ENCODE data around the gene IGSF9. TPM values are rescaled to one million over a fixed set of nuclear protein-coding genes. Genes with fewer than 3 reads are reported as not detected.

IGSF9 gene
- total RNA-seq, 1 donor, result under 0.01 TPM

DNA sequence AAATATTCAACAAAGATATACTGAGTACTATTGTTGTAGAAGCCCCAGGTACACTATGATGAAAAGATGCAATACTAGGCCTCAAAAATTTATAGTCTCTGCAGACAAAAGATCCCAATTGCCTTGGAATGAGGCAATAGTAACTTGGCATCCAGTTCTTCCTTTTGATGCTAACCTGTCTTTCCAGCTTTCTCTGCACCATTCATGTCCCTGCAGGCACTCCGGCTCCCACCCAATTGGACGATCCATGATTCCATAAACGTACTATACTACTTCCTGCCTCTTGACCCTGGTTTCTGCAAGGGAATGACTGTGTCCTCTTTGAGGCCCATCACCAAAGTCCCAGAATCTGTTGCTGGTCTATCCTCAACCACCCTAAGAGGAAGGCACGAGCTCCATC is 12.1 kb downstream of the IGSF9 start:
- Histone ChIP-seq H3K9me3 (ENCODE audit: low read depth, low read length) (no peaks in the 10 kb centered on the region), H3K27ac (ENCODE audit: low read depth, low read length) (no peak overlapping the region)

DNA sequence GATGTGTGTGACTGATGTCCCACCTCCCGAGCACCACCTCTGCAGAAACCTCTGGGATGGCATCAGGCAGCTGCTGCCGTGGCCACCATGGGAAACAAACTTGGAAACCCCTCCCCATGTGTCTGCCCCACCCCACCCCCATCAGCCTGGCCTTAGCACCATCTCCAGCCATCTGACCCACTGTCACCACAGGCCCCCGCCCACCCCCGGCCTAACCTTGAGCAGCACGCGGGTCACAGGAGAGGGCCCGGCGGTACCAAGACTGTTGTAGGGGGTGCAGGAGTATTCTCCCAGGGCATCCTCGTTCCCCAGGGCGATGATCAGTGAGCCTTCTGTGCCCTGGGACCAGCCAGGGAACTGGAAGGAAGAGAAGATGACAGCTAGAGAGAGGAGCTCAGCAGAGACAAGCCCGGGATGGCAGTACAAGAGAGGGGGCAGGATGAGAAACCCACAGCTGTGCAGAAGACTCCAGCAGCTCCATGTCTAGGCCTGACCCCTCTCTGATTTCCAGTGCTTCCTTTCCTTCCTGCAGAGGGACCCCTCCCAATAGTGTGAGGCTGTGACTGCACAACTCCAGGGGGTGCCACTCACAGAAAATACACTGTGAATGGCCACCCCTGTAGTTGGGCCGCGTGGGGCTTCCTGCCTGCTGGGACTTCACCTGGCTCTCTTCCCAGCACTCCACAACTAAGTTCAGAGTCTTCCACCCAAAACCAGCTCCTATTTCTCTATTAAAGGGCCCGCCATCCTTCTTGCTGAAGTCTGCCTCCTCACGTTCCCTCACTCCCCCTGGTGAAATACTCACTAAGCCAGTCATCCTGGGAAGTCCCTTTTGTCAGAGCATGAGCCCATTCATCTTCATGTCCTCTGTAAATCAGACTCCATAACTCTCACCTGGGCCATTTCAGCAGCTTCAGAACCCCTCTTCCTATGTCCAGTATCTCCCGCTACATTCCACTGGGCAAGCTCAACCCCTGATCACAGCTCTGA is 12.8 kb downstream of the IGSF9 start:
- peak; percentile 88 for DNase-seq (ENCODE audit: insufficient read length, low spot score, missing footprints)
- no peaks in the 10 kb centered on the region for H3K79me2 ChIP-seq (ENCODE audit: insufficient read depth, low read length)
- no peaks in the 10 kb centered on the region for H4K20me1 ChIP-seq (ENCODE audit: insufficient read depth, low read length)
- no peak overlapping the region for H3K4me2 ChIP-seq (ENCODE audit: insufficient read depth, low read length)
- H3K4me3 ChIP-seq (ENCODE audit: insufficient read depth, low read length), result no peak overlapping the region
- H3K4me1 ChIP-seq (ENCODE audit: insufficient read depth, low read length), result no peaks in the 10 kb centered on the region
- H3K36me3 ChIP-seq (ENCODE audit: insufficient read depth, low read length), result no peaks in the 10 kb centered on the region
- no peak overlapping the region for H2AFZ ChIP-seq (ENCODE audit: low read length)
- no peaks in the 10 kb centered on the region for H3K9me3 ChIP-seq (ENCODE audit: low read depth, low read length)
- H3K27me3 ChIP-seq (ENCODE audit: insufficient read depth, low read length), result peaks cover 2% of the 10 kb centered on the region
- TF ChIP-seq, protein P1, sequence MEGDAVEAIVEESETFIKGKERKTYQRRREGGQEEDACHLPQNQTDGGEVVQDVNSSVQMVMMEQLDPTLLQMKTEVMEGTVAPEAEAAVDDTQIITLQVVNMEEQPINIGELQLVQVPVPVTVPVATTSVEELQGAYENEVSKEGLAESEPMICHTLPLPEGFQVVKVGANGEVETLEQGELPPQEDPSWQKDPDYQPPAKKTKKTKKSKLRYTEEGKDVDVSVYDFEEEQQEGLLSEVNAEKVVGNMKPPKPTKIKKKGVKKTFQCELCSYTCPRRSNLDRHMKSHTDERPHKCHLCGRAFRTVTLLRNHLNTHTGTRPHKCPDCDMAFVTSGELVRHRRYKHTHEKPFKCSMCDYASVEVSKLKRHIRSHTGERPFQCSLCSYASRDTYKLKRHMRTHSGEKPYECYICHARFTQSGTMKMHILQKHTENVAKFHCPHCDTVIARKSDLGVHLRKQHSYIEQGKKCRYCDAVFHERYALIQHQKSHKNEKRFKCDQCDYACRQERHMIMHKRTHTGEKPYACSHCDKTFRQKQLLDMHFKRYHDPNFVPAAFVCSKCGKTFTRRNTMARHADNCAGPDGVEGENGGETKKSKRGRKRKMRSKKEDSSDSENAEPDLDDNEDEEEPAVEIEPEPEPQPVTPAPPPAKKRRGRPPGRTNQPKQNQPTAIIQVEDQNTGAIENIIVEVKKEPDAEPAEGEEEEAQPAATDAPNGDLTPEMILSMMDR (IDR thresholded peaks at IDR 0.05; ENCODE audit: extremely low read depth, low read depth, low read length), result no peak
- H3K27ac ChIP-seq (ENCODE audit: low read depth, low read length), result no peak overlapping the region

More for the DNA sequence above, 12.1 kb downstream of the IGSF9 start:
- Histone ChIP-seq H3K4me1 (ENCODE audit: insufficient read depth, low read length) (no peaks in the 10 kb centered on the region), H4K20me1 (ENCODE audit: insufficient read depth, low read length) (no peaks in the 10 kb centered on the region), H2AFZ (ENCODE audit: low read length) (no peak overlapping the region), H3K4me3 (ENCODE audit: insufficient read depth, low read length) (no peak overlapping the region), H3K4me2 (ENCODE audit: insufficient read depth, low read length) (no peak overlapping the region), H3K27me3 (ENCODE audit: insufficient read depth, low read length) (peaks cover 3% of the 10 kb centered on the region), H3K79me2 (ENCODE audit: insufficient read depth, low read length) (no peaks in the 10 kb centered on the region), H3K36me3 (ENCODE audit: insufficient read depth, low read length) (no peaks in the 10 kb centered on the region)
- DNase-seq (ENCODE audit: insufficient read length, low spot score, missing footprints), result no peak
- TF ChIP-seq, protein P1 (IDR thresholded peaks at IDR 0.05; ENCODE audit: extremely low read depth, low read depth, low read length), result no peak

DNA sequence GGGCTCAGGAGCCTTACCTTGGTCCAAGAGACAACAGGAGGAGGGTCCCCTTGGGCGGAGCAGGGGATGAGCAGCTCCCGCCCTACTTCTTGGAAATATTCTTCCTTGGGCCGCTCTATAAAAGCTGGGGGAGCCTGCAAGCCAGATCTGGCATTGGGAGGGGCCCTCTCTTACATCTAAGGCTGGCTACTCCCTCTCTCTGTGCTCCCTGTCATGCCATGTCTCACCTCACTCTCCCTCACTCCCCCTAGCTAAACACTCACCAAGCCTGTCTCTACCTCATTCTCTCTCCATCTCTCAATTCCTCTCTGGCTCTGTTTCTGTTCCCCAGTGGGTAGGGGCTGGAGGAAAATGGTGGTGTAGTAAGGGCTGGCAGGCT is 13.6 kb downstream of the IGSF9 start:
- peaks cover 2% of the 10 kb centered on the region for H3K27me3 ChIP-seq (ENCODE audit: insufficient read depth, low read length)
- no peaks in the 10 kb centered on the region for H3K36me3 ChIP-seq (ENCODE audit: insufficient read depth, low read length)
- TF ChIP-seq, protein P1 (IDR thresholded peaks at IDR 0.05; ENCODE audit: extremely low read depth, low read depth, low read length), result no peak
- H3K4me3 ChIP-seq (ENCODE audit: insufficient read depth, low read length), result no peak overlapping the region
- H4K20me1 ChIP-seq (ENCODE audit: insufficient read depth, low read length), result no peaks in the 10 kb centered on the region
- DNase-seq (ENCODE audit: insufficient read length, low spot score, missing footprints), result peak; percentile 75
- no peak overlapping the region for H3K4me2 ChIP-seq (ENCODE audit: insufficient read depth, low read length)
- H2AFZ ChIP-seq (ENCODE audit: low read length), result no peak overlapping the region
- H3K4me1 ChIP-seq (ENCODE audit: insufficient read depth, low read length), result no peaks in the 10 kb centered on the region
- H3K27ac ChIP-seq (ENCODE audit: low read depth, low read length), result no peak overlapping the region
- no peaks in the 10 kb centered on the region for H3K9me3 ChIP-seq (ENCODE audit: low read depth, low read length)
- no peaks in the 10 kb centered on the region for H3K79me2 ChIP-seq (ENCODE audit: insufficient read depth, low read length)

DNA sequence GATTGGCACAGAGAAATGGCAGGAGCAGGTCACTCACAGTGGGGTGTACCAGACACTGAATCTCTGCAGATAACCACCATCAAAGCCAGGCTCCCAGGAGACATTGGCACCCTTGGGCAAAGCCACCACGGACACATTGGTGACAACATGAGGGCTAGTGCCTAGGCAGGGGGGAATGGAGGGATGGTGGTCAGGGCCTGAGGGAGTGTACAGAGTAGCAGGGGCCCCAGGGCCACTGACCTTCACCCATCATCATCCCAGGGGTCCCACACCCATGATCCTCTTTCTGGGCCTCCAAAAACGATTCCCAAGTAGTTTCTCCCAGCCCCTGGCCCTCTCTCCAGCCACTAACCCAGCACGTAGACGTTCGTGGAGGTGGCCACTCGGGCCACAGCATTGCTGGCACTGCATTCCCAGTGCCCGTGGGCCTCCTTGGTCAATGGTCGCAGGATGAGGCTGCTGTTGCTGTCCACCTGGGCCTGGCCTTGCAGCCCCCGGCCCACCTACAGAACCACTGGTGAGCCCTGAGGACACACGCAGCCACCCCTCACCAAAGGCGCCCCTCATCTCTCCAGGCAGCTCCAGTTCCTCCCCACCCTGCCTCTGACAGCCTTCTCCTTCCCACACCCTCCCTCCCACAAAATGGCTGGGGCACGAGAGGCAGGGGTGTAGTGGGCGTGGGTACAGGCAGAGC is 14.2 kb downstream of the IGSF9 start:
- H3K4me2 ChIP-seq (ENCODE audit: insufficient read depth, low read length), result no peak overlapping the region
- no peaks in the 10 kb centered on the region for H3K4me1 ChIP-seq (ENCODE audit: insufficient read depth, low read length)
- H3K36me3 ChIP-seq (ENCODE audit: insufficient read depth, low read length), result no peaks in the 10 kb centered on the region
- H4K20me1 ChIP-seq (ENCODE audit: insufficient read depth, low read length), result no peaks in the 10 kb centered on the region
- H3K4me3 ChIP-seq (ENCODE audit: insufficient read depth, low read length), result no peak overlapping the region
- H3K27me3 ChIP-seq (ENCODE audit: insufficient read depth, low read length), result peaks cover 2% of the 10 kb centered on the region
- TF ChIP-seq, protein P1 (IDR thresholded peaks at IDR 0.05; ENCODE audit: extremely low read depth, low read depth, low read length), result no peak
- peak; percentile 79 for DNase-seq (ENCODE audit: insufficient read length, low spot score, missing footprints)
- H3K9me3 ChIP-seq (ENCODE audit: low read depth, low read length), result no peaks in the 10 kb centered on the region
- no peaks in the 10 kb centered on the region for H3K79me2 ChIP-seq (ENCODE audit: insufficient read depth, low read length)
- no peak overlapping the region for H2AFZ ChIP-seq (ENCODE audit: low read length)
- H3K27ac ChIP-seq (ENCODE audit: low read depth, low read length), result no peak overlapping the region
